ENCODE results near the gene KIAA1755.

Gene KIAA1755

GRCh38 chr20:38230253-38230551 is 30.3 kb downstream of the KIAA1755 start:
- Histone ChIP-seq H3K27me3 (ENCODE audit: low read depth, low read length) (no peaks in the 10 kb centered on the region), H3K27ac (ENCODE audit: low read length) (no peak overlapping the region), H3K4me1 (ENCODE audit: control insufficient read depth in 1 of 2, insufficient read depth in 2 of 2, low read length in 2 of 2) (no peaks in the 10 kb centered on the region), H3K4me3 (ENCODE audit: low read depth in 1 of 2, low read length in 2 of 2) (no peak overlapping the region), H3K36me3 (ENCODE audit: control insufficient read depth in 1 of 2, insufficient read depth in 2 of 2, low read length in 2 of 2) (no peaks in the 10 kb centered on the region), H3K9me3 (ENCODE audit: control insufficient read depth in 1 of 2, low read length in 2 of 2) (no peaks in the 10 kb centered on the region)

GRCh38 chr20:38229376-38230252 is 30.9 kb downstream of the KIAA1755 start:
- Histone ChIP-seq H3K27ac (ENCODE audit: low read length) (no peak overlapping the region), H3K36me3 (ENCODE audit: control insufficient read depth in 1 of 2, insufficient read depth in 2 of 2, low read length in 2 of 2) (no peaks in the 10 kb centered on the region), H3K27me3 (ENCODE audit: low read depth, low read length) (no peaks in the 10 kb centered on the region), H3K4me1 (ENCODE audit: control insufficient read depth in 1 of 2, insufficient read depth in 2 of 2, low read length in 2 of 2) (no peaks in the 10 kb centered on the region), H3K9me3 (ENCODE audit: control insufficient read depth in 1 of 2, low read length in 2 of 2) (no peaks in the 10 kb centered on the region), H3K4me3 (ENCODE audit: low read depth in 1 of 2, low read length in 2 of 2) (no peak overlapping the region)

GRCh38 chr20:38228436-38228835 is 32.1 kb downstream of the KIAA1755 start:
- Histone ChIP-seq H3K36me3 (ENCODE audit: control insufficient read depth in 1 of 2, insufficient read depth in 2 of 2, low read length in 2 of 2) (no peaks in the 10 kb centered on the region), H3K27me3 (ENCODE audit: low read depth, low read length) (no peaks in the 10 kb centered on the region), H3K9me3 (ENCODE audit: control insufficient read depth in 1 of 2, low read length in 2 of 2) (no peaks in the 10 kb centered on the region), H3K4me3 (ENCODE audit: low read depth in 1 of 2, low read length in 2 of 2) (no peak overlapping the region), H3K27ac (ENCODE audit: low read length) (no peak overlapping the region), H3K4me1 (ENCODE audit: control insufficient read depth in 1 of 2, insufficient read depth in 2 of 2, low read length in 2 of 2) (no peaks in the 10 kb centered on the region)

- no peak overlapping the region for H3K27ac ChIP-seq (ENCODE audit: low read length)
- no peaks in the 10 kb centered on the region for H3K4me1 ChIP-seq (ENCODE audit: control insufficient read depth in 1 of 2, insufficient read depth in 2 of 2, low read length in 2 of 2)
- no peak overlapping the region for H3K4me3 ChIP-seq (ENCODE audit: low read depth in 1 of 2, low read length in 2 of 2)
- H3K36me3 ChIP-seq (ENCODE audit: control insufficient read depth in 1 of 2, insufficient read depth in 2 of 2, low read length in 2 of 2): no peaks in the 10 kb centered on the region
- no peaks in the 10 kb centered on the region for H3K9me3 ChIP-seq (ENCODE audit: control insufficient read depth in 1 of 2, low read length in 2 of 2)
- no peaks in the 10 kb centered on the region for H3K27me3 ChIP-seq (ENCODE audit: low read depth, low read length)
These were observed 32.8 kb downstream of the KIAA1755 start for GRCh38 chr20:38227420-38228360.

- Histone ChIP-seq H3K4me3 (ENCODE audit: low read depth in 1 of 2, low read length in 2 of 2) (no peak overlapping the region), H3K36me3 (ENCODE audit: control insufficient read depth in 1 of 2, insufficient read depth in 2 of 2, low read length in 2 of 2) (no peaks in the 10 kb centered on the region), H3K27ac (ENCODE audit: low read length) (no peak overlapping the region), H3K4me1 (ENCODE audit: control insufficient read depth in 1 of 2, insufficient read depth in 2 of 2, low read length in 2 of 2) (peaks cover 0 to 8% of the 10 kb centered on the region in 2 donors), H3K9me3 (ENCODE audit: control insufficient read depth in 1 of 2, low read length in 2 of 2) (no peaks in the 10 kb centered on the region), H3K27me3 (ENCODE audit: low read depth, low read length) (no peaks in the 10 kb centered on the region)
These were observed 34.0 kb downstream of the KIAA1755 start for GRCh38 chr20:38226553-38226952.

- no peaks in the 10 kb centered on the region for H3K9me3 ChIP-seq (ENCODE audit: control insufficient read depth in 1 of 2, low read length in 2 of 2)
- peaks cover 0 to 14% of the 10 kb centered on the region in 2 donors for H3K4me1 ChIP-seq (ENCODE audit: control insufficient read depth in 1 of 2, insufficient read depth in 2 of 2, low read length in 2 of 2)
- no peaks in the 10 kb centered on the region for H3K36me3 ChIP-seq (ENCODE audit: control insufficient read depth in 1 of 2, insufficient read depth in 2 of 2, low read length in 2 of 2)
- H3K4me3 ChIP-seq (ENCODE audit: low read depth in 1 of 2, low read length in 2 of 2): no peak overlapping the region
- no peaks in the 10 kb centered on the region for H3K27me3 ChIP-seq (ENCODE audit: low read depth, low read length)
- H3K27ac ChIP-seq (ENCODE audit: low read length): no peak overlapping the region
These were observed 34.7 kb downstream of the KIAA1755 start for GRCh38 chr20:38225900-38226263.

GRCh38 chr20:38225240-38225899 is 35.2 kb downstream of the KIAA1755 start:
- Histone ChIP-seq H3K36me3 (ENCODE audit: control insufficient read depth in 1 of 2, insufficient read depth in 2 of 2, low read length in 2 of 2) (no peaks in the 10 kb centered on the region), H3K4me3 (ENCODE audit: low read depth in 1 of 2, low read length in 2 of 2) (no peak overlapping the region), H3K27ac (ENCODE audit: low read length) (no peak overlapping the region)

GRCh38 chr20:38224531-38224930 is 36.0 kb downstream of the KIAA1755 start:
- Histone ChIP-seq H3K4me1 (ENCODE audit: control insufficient read depth in 1 of 2, insufficient read depth in 2 of 2, low read length in 2 of 2) (peaks cover 0 to 16% of the 10 kb centered on the region in 2 donors), H3K4me3 (ENCODE audit: low read depth in 1 of 2, low read length in 2 of 2) (no peak overlapping the region), H3K36me3 (ENCODE audit: control insufficient read depth in 1 of 2, insufficient read depth in 2 of 2, low read length in 2 of 2) (peaks cover 0 to 3% of the 10 kb centered on the region in 2 donors), H3K27me3 (ENCODE audit: low read depth, low read length) (no peaks in the 10 kb centered on the region), H3K27ac (ENCODE audit: low read length) (no peak overlapping the region), H3K9me3 (ENCODE audit: control insufficient read depth in 1 of 2, low read length in 2 of 2) (no peaks in the 10 kb centered on the region)

More at GRCh38 chr20:38225240-38225899, 35.2 kb downstream of the KIAA1755 start:
- Histone ChIP-seq H3K27me3 (ENCODE audit: low read depth, low read length) (no peaks in the 10 kb centered on the region), H3K9me3 (ENCODE audit: control insufficient read depth in 1 of 2, low read length in 2 of 2) (no peaks in the 10 kb centered on the region), H3K4me1 (ENCODE audit: control insufficient read depth in 1 of 2, insufficient read depth in 2 of 2, low read length in 2 of 2) (peaks cover 0 to 16% of the 10 kb centered on the region in 2 donors)

- H3K27ac ChIP-seq (ENCODE audit: low read length): no peak overlapping the region
- no peaks in the 10 kb centered on the region for H3K9me3 ChIP-seq (ENCODE audit: control insufficient read depth in 1 of 2, low read length in 2 of 2)
- H3K27me3 ChIP-seq (ENCODE audit: low read depth, low read length): no peaks in the 10 kb centered on the region
- H3K36me3 ChIP-seq (ENCODE audit: control insufficient read depth in 1 of 2, insufficient read depth in 2 of 2, low read length in 2 of 2): peaks cover 0 to 6% of the 10 kb centered on the region in 2 donors
- H3K4me3 ChIP-seq (ENCODE audit: low read depth in 1 of 2, low read length in 2 of 2): no peak overlapping the region
- peaks cover 0 to 16% of the 10 kb centered on the region in 2 donors for H3K4me1 ChIP-seq (ENCODE audit: control insufficient read depth in 1 of 2, insufficient read depth in 2 of 2, low read length in 2 of 2)
These were observed 36.8 kb downstream of the KIAA1755 start for GRCh38 chr20:38223743-38224100.

- Histone ChIP-seq H3K9me3 (ENCODE audit: control insufficient read depth in 1 of 2, low read length in 2 of 2) (no peaks in the 10 kb centered on the region), H3K4me1 (ENCODE audit: control insufficient read depth in 1 of 2, insufficient read depth in 2 of 2, low read length in 2 of 2) (peaks cover 0 to 16% of the 10 kb centered on the region in 2 donors), H3K27me3 (ENCODE audit: low read depth, low read length) (no peaks in the 10 kb centered on the region), H3K27ac (ENCODE audit: low read length) (no peak overlapping the region), H3K4me3 (ENCODE audit: low read depth in 1 of 2, low read length in 2 of 2) (no peak overlapping the region), H3K36me3 (ENCODE audit: control insufficient read depth in 1 of 2, insufficient read depth in 2 of 2, low read length in 2 of 2) (peaks cover 0 to 6% of the 10 kb centered on the region in 2 donors)
These were observed 37.4 kb downstream of the KIAA1755 start for GRCh38 chr20:38222923-38223742.

Measured in muscle layer of duodenum (tissue), 2 donors.